Fibroblast of mammary gland (primary cell): ENCODE results near the gene TMEM17.

Source experiments
- DNase-seq: peaks from one replicate; pipeline ENCODE4 v3.0.0-alpha.2; 2010; ENCODE audit warnings: low read depth
- H3K4me3 ChIP-seq: 2 replicates; pipeline ENCODE4 v1.5.1; 2011; ENCODE audit warnings: low read depth, mild to moderate bottlenecking, low read length, moderate library complexity; ENCODE audit not compliant: control insufficient read depth
- CTCF ChIP-seq: conservative IDR thresholded peaks from 2 replicates; pipeline ENCODE4 v1.5.1; 2011; ENCODE audit warnings: low read depth, low read length, inconsistent platforms; ENCODE audit not compliant: control insufficient read depth, insufficient read depth

TMEM17 gene

DNA sequence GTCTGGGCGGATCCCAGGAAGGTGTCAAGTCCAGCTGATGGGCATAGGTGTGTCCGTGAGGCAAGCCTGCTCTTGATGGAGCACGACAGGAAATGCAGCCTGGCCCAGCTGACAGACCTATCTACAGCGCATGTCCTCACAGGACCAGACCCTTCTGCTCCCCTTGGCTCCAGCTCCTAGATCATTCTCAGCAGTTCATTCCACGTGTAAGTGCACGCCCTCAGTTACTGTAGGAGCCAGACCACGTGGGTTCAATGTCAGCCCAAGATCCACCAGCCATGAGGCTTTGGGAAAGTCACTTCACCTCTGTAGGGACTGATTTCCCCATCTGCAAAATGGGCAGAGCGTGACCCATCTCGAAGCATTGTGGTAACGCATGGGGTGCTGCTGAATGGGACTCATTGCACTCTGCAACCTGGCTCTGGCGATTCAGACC is 47.8 kb downstream of the TMEM17 start:
- DNase-seq: no peak
- TF ChIP-seq CTCF: no peak
- no peak overlapping the region for H3K4me3 ChIP-seq

- TF ChIP-seq CTCF: no peak
- peak overlapping the region; percentile 58 for H3K4me3 ChIP-seq
- no peak for DNase-seq
These were observed 48.4 kb downstream of the TMEM17 start for GRCh38 chr2:62457556-62457955.

DNA sequence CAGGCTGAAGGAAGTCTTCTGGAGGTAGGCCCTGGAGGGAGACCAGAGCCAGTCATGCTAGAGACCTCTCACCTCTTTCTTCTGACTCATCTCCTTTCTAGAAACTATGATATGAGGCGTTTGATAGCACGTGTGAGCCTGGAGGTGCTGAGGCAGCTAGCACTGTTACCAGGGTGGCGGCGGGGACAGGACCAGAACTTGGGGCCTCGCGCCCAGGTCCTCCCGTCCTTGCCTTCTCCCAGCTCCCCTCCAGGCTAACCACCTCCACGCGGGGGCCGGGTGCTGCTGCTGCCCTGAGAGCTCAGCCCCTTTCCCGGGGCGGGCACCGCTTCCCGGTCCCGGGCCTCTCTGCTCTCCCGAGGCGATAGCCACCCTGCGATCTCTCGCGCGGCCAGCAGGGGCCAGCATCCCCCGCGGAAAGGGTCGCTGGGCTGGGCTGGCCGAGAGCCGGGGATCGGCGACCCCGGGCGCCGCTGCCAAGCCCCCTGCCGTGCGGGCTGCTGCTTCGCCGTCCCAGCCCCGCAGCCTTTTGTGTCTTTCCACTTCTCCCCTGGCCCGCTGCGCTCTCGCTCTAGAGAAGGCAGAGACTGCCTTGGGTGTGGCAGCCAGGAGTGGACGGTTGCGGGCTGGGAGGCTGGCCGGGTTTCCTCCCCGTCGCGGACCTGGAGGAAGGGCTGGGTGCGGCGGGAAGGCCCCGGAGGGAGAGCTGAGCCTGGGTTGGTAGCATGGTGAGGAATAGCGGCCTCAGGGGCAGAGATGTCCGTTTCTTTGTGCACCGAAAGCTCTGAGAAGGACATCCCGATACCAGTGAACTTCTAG is 49.1 kb downstream of the TMEM17 start:
- peak; percentile 82 for DNase-seq
- TF ChIP-seq CTCF: peak; percentile 55
- peak overlapping the region; percentile 58 for H3K4me3 ChIP-seq

DNA sequence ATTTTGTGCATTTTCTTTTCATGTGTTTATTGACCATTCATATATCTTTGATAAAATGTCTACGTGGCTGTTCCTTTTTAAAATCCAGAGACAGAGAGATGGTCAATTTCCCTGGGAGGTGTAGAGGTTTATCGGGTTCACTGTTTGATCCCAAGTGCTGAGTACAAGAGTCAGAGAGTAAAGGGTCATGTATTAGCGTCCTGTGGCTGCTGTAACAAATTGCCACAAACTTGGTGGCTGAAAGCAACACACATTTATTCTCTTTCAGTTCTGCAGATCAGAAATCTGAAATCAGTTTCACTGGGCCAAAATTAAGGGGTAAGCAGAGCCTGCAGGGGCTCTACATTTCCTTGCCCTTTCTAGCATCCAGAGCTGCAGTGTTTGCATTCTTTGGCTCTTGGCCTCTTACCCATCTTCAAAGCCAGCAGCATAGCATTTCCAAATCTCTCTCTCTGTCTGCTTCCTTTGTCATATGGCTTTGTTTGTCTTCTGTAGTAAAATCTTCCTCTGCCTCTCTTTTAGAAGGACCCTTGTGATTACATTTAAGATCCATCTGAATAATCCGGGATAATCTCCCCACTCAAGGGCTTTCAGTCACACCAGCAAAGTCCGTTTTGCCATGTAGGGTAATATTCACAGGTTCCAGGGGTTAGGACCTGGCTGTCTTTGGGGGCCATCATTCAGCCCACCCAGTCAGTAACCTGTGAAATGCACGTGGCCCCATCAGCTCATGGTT is 49.9 kb downstream of the TMEM17 start:
- DNase-seq: no peak
- no peak for TF ChIP-seq CTCF
- H3K4me3 ChIP-seq: no peak overlapping the region

DNA sequence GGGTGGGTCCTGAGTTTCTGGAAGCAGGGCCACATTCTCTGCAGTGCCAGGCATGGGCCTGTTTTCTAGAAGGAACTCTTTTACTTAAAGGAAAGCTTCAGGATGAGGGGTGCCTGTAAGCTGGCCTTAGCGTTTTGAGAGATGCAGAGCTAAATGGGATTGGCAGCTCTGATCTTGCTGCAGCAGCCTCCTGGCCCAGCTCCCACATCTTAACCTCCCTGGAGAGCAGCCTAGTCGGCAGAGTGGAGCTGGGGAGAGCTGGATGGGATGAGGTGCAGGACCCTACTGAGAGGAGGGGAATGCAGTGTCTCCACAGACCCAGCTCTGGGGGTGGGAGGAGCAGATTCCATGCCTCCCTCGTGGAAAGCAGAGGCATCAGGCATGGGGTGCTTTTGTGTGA is 52.0 kb downstream of the TMEM17 start:
- no peak for DNase-seq
- no peak overlapping the region for H3K4me3 ChIP-seq
- TF ChIP-seq CTCF: no peak

- no peak for DNase-seq
- H3K4me3 ChIP-seq: no peak overlapping the region
- TF ChIP-seq CTCF: no peak
These were observed 53.1 kb downstream of the TMEM17 start for GRCh38 chr2:62452701-62453454.
